HepG2 (cell line): ENCODE data around the gene CTNNAL1. TPM values are rescaled to one million over a fixed set of nuclear protein-coding genes. Genes with fewer than 3 reads are reported as not detected.
A peak's percentile ranks its signal among the peaks of the same experiment; 100 is the strongest.

ENCODE experiments used
- ARNT ChIP-seq: fragments of 450-650 bp; IDR thresholded peaks from 2 replicates; pipeline ENCODE4 v1.6.1; 2017
- ASH2L ChIP-seq: fragments of 300-600, 200-600 bp; sonication (generic); IDR thresholded peaks from 2 replicates; pipeline ENCODE4 v1.7.0; 2017; ENCODE audit warnings: low read depth, mild to moderate bottlenecking, moderate library complexity, mixed read lengths, low read length; ENCODE audit not compliant: insufficient read length
- ATF4 ChIP-seq, 2 experiments: fragments of 450-650 bp in 1 of 2; sonication (generic) in 1 of 2; formaldehyde crosslinking; IDR thresholded peaks; 2 replicates each; pipeline versions ENCODE4 v1.5.0 to v1.8.0; 2020 to 2022; ENCODE audit warnings: mild to moderate bottlenecking in 1 of 2, missing genetic modification reagents in 1 of 2
- CCDC6 ChIP-seq: sonication (generic); formaldehyde crosslinking; IDR thresholded peaks from 2 replicates; pipeline ENCODE4 v1.8.1; 2022; ENCODE audit warnings: mild to moderate bottlenecking, missing genetic modification reagents, moderate library complexity
- HDAC2 ChIP-seq: sonication (generic); formaldehyde crosslinking; IDR thresholded peaks from 2 replicates; pipeline ENCODE4 v1.4.0; 2020; ENCODE audit warnings: missing genetic modification reagents
- KAT2B ChIP-seq: fragments of 150-350 bp; IDR thresholded peaks from 2 replicates; pipeline ENCODE4 v1.6.1; 2014; ENCODE audit warnings: low read depth, low read length, borderline replicate concordance
- LCORL ChIP-seq, 2 experiments: fragments of 450-650 bp in 1 of 2; sonication (generic) in 1 of 2; formaldehyde crosslinking in 1 of 2; IDR thresholded peaks; 2 replicates each; pipeline versions ENCODE4 v1.5.0 to v1.6.1; 2017 to 2020; ENCODE audit warnings: antibody characterized with exemption in 1 of 2, missing genetic modification reagents in 1 of 2
- NCOA5 ChIP-seq: sonication (generic); formaldehyde crosslinking; IDR thresholded peaks from 2 replicates; pipeline ENCODE4 v1.4.0; 2020; ENCODE audit warnings: missing genetic modification reagents
- ZBTB7B ChIP-seq: sonication (generic); formaldehyde crosslinking; IDR thresholded peaks from 2 replicates; pipeline ENCODE4 v1.4.0; 2020; ENCODE audit warnings: missing genetic modification reagents
- ZNF142 ChIP-seq: sonication (generic); formaldehyde crosslinking; IDR thresholded peaks from 2 replicates; pipeline ENCODE4 v1.4.0; 2020; ENCODE audit warnings: missing genetic modification reagents
- ZNF331 ChIP-seq: sonication (generic); formaldehyde crosslinking; IDR thresholded peaks from 2 replicates; pipeline ENCODE4 v1.4.0; 2020; ENCODE audit warnings: missing genetic modification reagents
- ZNF367 ChIP-seq: sonication (generic); formaldehyde crosslinking; IDR thresholded peaks from 2 replicates; pipeline ENCODE4 v1.4.0; 2020; ENCODE audit warnings: missing genetic modification reagents, borderline replicate concordance
- ZNF652 ChIP-seq: IDR thresholded peaks from 2 replicates; pipeline ENCODE4 v1.6.1; 2016; ENCODE audit warnings: low read depth, borderline replicate concordance
- ZNF790 ChIP-seq: sonication (generic); formaldehyde crosslinking; IDR thresholded peaks from 2 replicates; pipeline ENCODE4 v1.8.0; 2022; ENCODE audit warnings: missing genetic modification reagents, mild to moderate bottlenecking, borderline replicate concordance
- ZSCAN29 ChIP-seq: sonication (generic); formaldehyde crosslinking; conservative IDR thresholded peaks from 2 replicates; pipeline ENCODE4 v1.4.0; 2020; ENCODE audit warnings: mild to moderate bottlenecking, missing genetic modification reagents
- polyA plus RNA-seq, 8 experiments: library from polyadenylated mRNA; depleted of rRNA in 3 of 8; stranded (reverse) in 7 of 8; unstranded in 1 of 8; fragments of >200 nt; fragmentation: Illumina TruSeq in 4 of 8; extraction: Trizol in 4 of 8; gene quantifications; 2 replicates each; pipeline versions ENCODE4 v1.2.1 to v1.2.3, GENCODE V29; 2011 to 2016; ENCODE audit warnings: low read depth in 4 of 8, missing spikeins in 1 of 8, mixed read lengths in 1 of 8; ENCODE audit not compliant: insufficient read depth in 1 of 8
- total RNA-seq, 5 experiments: library from RNA; depleted of rRNA; stranded (reverse); fragments of >200 nt; fragmentation: Illumina TruSeq; extraction: Trizol; gene quantifications; 2 replicates each; pipeline ENCODE4 v1.2.3, GENCODE V29; 2016; ENCODE audit warnings: low read depth in 1 of 5
- TF ChIP-seq, protein P1 (sequence below): sonication (generic); formaldehyde crosslinking; IDR thresholded peaks from 2 replicates; pipeline ENCODE4 v1.5.0; 2020; ENCODE audit warnings: mild to moderate bottlenecking, missing genetic modification reagents, borderline replicate concordance
- TF ChIP-seq, protein P2 (sequence below): sonication (generic); formaldehyde crosslinking; IDR thresholded peaks from 2 replicates; pipeline ENCODE4 v1.5.1; 2020; ENCODE audit warnings: missing genetic modification reagents, mild to moderate bottlenecking, borderline replicate concordance

Gene CTNNAL1
- total and polyA plus RNA-seq, 2 of the 13 experiments (the other 11 are each of a cell fraction or from before 2014, with no cell fraction given) = 32.0 to 162 TPM

DNA sequence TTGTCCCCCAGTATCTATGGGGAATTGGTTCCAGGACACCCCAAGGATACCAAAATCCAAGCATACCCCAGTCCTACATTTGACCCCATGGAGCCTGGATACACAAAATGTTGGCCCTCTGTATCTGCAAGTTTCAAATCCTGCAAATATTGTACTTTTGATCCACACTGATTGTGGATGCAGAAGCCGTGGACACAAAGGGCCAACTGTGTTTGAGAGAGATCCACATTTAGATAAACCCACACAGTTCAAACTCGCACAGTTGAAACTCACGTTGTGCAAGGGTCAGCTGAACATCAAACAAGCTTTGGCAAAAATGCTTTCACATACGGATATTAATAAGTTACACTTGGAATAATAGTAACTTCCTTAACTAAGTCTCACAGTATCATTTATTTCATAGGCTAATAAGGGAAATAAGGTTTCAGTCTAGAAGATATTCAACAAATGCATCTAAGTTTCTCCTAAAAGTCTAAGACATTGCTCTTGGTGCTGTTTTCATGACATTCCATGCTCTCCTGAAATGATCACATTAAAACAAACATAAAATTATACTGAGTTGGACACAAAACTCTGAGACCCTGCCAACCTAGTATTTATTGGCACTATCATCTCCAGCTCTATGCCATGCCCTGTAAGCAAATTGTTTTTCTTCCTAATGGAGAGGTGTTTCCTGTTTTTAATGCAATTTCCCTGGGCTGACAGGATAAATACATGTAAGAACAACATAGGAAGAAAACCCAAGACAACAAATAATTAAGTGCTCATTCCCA is 118.9 kb downstream of the CTNNAL1 start (continued):
- TF ChIP-seq LCORL (IDR thresholded peaks at IDR 0.05) (peak; percentile 78; the same call in 1 of the 2 replicates), LCORL (CRISPR knock-in tag; IDR thresholded peaks at IDR 0.05) (peak; percentile 88), ZBTB7B (CRISPR knock-in tag) (peak; percentile 81; the same call in 1 of the 2 replicates), ZNF367 (CRISPR knock-in tag) (no peak), ZSCAN29 (CRISPR knock-in tag) (0 out of 2 replicates have a peak, but pooled peaks have one; percentile 57), KAT2B (no peak), ASH2L (peak; percentile 75), ZNF790 (no peak), CCDC6 (CRISPR knock-in tag) (peak; percentile 63; the same call in 1 of the 2 replicates), ZNF142 (CRISPR knock-in tag) (0 out of 2 replicates have a peak, but pooled peaks have one; percentile 54), HDAC2 (CRISPR knock-in tag) (peak; percentile 96), ATF4 (CRISPR knock-in tag; IDR thresholded peaks at IDR 0.05) (peak in 1 of 2 experiments; percentile 57; a peak in 2 of 4 replicates), ZNF652 (CRISPR knock-in tag) (no peak), ARNT (no peak), ZNF331 (CRISPR knock-in tag) (peak; percentile 85), NCOA5 (CRISPR knock-in tag) (no peak)
- TF ChIP-seq, protein P1, sequence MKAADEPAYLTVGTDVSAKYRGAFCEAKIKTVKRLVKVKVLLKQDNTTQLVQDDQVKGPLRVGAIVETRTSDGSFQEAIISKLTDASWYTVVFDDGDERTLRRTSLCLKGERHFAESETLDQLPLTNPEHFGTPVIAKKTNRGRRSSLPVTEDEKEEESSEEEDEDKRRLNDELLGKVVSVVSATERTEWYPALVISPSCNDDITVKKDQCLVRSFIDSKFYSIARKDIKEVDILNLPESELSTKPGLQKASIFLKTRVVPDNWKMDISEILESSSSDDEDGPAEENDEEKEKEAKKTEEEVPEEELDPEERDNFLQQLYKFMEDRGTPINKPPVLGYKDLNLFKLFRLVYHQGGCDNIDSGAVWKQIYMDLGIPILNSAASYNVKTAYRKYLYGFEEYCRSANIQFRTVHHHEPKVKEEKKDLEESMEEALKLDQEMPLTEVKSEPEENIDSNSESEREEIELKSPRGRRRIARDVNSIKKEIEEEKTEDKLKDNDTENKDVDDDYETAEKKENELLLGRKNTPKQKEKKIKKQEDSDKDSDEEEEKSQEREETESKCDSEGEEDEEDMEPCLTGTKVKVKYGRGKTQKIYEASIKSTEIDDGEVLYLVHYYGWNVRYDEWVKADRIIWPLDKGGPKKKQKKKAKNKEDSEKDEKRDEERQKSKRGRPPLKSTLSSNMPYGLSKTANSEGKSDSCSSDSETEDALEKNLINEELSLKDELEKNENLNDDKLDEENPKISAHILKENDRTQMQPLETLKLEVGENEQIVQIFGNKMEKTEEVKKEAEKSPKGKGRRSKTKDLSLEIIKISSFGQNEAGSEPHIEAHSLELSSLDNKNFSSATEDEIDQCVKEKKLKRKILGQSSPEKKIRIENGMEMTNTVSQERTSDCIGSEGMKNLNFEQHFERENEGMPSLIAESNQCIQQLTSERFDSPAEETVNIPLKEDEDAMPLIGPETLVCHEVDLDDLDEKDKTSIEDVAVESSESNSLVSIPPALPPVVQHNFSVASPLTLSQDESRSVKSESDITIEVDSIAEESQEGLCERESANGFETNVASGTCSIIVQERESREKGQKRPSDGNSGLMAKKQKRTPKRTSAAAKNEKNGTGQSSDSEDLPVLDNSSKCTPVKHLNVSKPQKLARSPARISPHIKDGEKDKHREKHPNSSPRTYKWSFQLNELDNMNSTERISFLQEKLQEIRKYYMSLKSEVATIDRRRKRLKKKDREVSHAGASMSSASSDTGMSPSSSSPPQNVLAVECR (CRISPR knock-in tag) = peak; percentile 39; the same call in 1 of the 2 replicates
- TF ChIP-seq, protein P2, sequence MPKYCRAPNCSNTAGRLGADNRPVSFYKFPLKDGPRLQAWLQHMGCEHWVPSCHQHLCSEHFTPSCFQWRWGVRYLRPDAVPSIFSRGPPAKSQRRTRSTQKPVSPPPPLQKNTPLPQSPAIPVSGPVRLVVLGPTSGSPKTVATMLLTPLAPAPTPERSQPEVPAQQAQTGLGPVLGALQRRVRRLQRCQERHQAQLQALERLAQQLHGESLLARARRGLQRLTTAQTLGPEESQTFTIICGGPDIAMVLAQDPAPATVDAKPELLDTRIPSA (CRISPR knock-in tag) = no peak
